ENCODE data around the gene NDRG3.

GRCh38 chr20:36653456-36653855 lies 92.4 kb downstream of the NDRG3 start:
- TF ChIP-seq, protein P1, sequence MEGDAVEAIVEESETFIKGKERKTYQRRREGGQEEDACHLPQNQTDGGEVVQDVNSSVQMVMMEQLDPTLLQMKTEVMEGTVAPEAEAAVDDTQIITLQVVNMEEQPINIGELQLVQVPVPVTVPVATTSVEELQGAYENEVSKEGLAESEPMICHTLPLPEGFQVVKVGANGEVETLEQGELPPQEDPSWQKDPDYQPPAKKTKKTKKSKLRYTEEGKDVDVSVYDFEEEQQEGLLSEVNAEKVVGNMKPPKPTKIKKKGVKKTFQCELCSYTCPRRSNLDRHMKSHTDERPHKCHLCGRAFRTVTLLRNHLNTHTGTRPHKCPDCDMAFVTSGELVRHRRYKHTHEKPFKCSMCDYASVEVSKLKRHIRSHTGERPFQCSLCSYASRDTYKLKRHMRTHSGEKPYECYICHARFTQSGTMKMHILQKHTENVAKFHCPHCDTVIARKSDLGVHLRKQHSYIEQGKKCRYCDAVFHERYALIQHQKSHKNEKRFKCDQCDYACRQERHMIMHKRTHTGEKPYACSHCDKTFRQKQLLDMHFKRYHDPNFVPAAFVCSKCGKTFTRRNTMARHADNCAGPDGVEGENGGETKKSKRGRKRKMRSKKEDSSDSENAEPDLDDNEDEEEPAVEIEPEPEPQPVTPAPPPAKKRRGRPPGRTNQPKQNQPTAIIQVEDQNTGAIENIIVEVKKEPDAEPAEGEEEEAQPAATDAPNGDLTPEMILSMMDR (IDR thresholded peaks at IDR 0.05 in 2 of 3, conservative IDR thresholded peaks at IDR 0.05 in 1 of 3; ENCODE audit: control insufficient read depth in 2 of 3, extremely low read depth in 1 of 3, insufficient read depth in 1 of 3, low read depth in 3 of 3, low read length in 3 of 3): no peak
- TF ChIP-seq NRF1 (conservative IDR thresholded peaks at IDR 0.05; ENCODE audit: low read depth, low read length) (no peak), SMAD1 (IDR thresholded peaks at IDR 0.05; ENCODE audit: low read depth, partially characterized antibody) (no peak), ZBTB11 (CRISPR knock-in tag; IDR thresholded peaks at IDR 0.05) (no peak), MEF2B (IDR thresholded peaks at IDR 0.05; ENCODE audit: partially characterized antibody, poor library complexity, severe bottlenecking) (no peak), REST (IDR thresholded peaks at IDR 0.05; ENCODE audit: low read depth, low read length) (no peak), EZH2 (IDR thresholded peaks at IDR 0.05; ENCODE audit: borderline replicate concordance, control insufficient read depth, low read depth, low read length) (no peak), POLR2AphosphoS5 (IDR thresholded peaks at IDR 0.05; ENCODE audit: low read length) (no peak)
